HFF-Myc (cell line): ENCODE results near the gene CA11.

Experiments used
- DNase-seq: peaks from one replicate; pipeline ENCODE4 v3.0.0-alpha.2; 2011; ENCODE audit warnings: low read depth; ENCODE audit errors: extremely low read depth
- H3K4me3 ChIP-seq: replicated peaks from 2 replicates; pipeline ENCODE4 v1.5.1; 2011; ENCODE audit warnings: low read depth, mild to moderate bottlenecking, control low read depth, low read length
- TF ChIP-seq, protein P1 (sequence below): IDR thresholded peaks from 2 replicates; pipeline ENCODE4 v1.5.1; 2012; ENCODE audit warnings: mild to moderate bottlenecking, low read depth, low read length, control low read depth; ENCODE audit errors: missing control alignments

The CA11 gene

DNA sequence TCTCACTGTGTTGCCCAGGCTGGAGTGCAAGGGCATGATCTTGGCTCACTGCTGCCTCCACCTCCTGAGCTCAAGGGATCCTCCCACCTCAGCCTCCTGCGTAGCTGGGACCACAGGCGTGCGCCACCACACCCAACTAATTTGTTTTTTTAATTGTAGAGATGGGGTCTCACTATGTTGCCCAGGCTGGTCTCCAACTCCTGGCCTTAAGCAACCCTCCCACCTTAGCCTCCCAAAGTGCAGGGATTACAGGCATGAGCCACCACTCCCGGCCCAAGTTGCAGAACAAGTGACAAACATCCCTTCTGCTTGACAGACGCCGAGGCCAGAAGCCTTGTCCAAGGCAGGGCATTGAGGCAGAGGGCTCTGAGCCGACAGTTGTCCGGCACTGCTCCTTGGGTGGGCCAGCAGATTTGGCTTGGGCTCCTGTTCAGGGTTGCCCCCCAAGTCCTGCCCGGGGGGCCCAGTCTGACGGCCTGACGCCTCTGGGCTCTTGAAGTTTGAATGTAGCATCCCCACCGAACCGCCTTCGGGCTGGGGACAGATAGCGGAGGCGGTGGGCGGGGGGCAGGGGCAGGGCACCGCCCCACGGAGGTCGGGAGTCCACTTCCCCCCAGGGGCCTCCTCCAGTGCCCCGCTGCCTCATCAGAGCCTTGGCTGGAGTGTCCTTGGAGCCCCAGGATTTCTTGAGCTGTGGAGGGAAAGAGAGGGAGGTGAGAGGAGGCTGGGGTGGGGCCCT lies 45.1 kb downstream of the CA11 start:
- TF ChIP-seq, protein P1, sequence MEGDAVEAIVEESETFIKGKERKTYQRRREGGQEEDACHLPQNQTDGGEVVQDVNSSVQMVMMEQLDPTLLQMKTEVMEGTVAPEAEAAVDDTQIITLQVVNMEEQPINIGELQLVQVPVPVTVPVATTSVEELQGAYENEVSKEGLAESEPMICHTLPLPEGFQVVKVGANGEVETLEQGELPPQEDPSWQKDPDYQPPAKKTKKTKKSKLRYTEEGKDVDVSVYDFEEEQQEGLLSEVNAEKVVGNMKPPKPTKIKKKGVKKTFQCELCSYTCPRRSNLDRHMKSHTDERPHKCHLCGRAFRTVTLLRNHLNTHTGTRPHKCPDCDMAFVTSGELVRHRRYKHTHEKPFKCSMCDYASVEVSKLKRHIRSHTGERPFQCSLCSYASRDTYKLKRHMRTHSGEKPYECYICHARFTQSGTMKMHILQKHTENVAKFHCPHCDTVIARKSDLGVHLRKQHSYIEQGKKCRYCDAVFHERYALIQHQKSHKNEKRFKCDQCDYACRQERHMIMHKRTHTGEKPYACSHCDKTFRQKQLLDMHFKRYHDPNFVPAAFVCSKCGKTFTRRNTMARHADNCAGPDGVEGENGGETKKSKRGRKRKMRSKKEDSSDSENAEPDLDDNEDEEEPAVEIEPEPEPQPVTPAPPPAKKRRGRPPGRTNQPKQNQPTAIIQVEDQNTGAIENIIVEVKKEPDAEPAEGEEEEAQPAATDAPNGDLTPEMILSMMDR, result no peak
- no peak overlapping the region for H3K4me3 ChIP-seq
- DNase-seq, result no peak

DNA sequence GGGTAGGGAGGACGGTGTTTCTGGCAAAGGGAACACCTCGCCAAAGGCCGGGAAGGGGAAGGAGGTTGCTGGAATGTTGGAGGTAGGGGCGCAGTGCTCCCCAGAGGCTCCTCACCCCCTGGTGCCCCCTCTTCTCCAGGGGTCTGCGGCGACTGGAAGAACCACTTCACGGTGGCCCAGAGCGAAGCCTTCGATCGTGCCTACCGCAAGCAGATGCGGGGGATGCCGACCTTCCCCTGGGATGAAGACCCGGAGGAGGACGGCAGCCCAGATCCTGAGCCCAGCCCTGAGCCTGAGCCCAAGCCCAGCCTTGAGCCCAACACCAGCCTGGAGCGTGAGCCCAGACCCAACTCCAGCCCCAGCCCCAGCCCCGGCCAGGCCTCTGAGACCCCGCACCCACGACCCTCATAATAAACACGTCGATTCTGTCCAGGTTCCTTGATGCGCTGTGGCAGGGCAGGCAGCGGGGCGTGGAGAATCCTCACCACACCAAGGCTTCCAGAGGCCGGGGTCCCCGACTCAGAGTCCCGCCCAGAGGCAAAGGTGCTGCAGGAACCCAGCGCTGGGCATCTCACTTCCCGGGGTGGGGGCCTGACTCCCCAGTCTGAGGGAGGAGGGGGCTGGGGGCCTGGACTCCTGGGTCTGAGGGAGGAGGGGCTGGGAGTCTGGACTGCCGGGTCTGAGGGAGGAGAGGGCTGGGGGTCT lies 46.8 kb downstream of the CA11 start:
- TF ChIP-seq, protein P1, result no peak
- no peak for DNase-seq
- H3K4me3 ChIP-seq, result no peak overlapping the region

DNA sequence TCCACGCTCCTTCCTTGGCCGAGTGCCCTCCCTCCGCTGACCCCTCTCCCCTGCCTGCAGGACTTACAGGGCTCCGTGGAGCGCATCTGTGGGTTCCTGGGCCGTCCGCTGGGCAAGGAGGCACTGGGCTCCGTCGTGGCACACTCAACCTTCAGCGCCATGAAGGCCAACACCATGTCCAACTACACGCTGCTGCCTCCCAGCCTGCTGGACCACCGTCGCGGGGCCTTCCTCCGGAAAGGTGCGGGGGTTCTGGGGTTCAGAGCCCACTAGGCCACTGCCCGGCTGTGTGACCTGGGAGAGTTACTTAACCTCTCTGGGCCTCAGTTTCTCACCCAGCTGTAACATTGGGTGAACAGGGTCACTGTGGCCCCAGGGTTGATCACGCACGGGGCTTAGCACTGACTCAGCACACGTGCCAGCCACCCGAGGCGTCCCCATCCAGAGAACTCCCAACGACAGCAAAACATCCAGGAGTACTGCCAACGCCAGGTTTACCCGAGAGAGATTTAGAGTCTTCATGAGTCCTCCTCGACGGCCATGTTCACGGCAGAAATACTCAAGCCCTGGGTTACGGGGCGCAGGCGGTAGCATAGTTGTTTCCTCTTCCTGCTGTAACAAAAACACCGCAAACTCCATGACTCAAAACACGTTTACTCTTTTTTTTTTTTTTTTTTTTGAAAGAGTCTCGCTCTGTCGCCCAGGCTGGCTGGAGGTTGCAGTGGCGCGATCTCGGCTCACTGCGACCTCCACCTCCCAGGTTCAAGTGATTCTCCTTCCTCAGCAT lies 49.1 kb downstream of the CA11 start:
- DNase-seq, result no peak
- no peak overlapping the region for H3K4me3 ChIP-seq
- TF ChIP-seq, protein P1, result no peak

DNA sequence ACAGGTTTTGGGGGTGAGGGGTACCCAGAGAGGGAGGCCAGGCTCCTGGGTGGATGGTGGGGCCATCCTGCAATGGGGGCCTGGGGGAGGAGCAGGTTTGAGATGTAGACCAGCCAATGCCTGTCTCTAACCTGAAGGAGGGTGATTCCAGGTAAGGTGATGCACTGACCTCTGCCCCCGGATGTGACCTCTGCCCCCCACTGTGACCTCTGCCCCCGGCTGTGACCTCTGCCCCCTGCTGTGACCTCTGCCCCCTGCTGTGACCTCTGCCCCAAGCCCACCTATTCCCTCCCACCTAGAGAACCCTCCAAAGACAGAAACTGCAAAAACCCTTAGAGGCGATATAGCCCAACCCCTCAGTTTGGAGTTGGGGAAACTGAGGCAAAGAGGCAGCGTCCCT lies 49.8 kb downstream of the CA11 start:
- no peak overlapping the region for H3K4me3 ChIP-seq
- TF ChIP-seq, protein P1, result no peak
- no peak for DNase-seq

DNA sequence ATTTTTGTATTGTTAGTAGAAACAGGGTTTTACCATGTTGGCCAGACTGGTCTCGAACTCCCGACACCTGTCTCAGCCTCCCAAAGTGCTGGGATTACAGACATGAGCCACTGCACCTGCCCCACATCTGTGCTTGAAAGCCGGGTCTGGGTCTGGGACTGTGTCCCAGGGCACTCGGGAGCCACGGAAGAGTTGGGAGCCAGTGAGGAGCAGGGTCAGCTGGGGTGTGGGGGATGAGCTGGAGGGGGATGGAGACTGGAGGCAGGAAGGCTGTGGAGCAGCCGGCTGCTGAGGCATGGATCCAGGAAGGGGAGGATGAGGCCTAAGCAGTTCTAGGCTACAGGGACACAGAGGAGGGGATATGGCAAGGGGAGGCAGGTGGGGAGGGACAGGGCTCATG lies 50.2 kb downstream of the CA11 start:
- no peak for DNase-seq
- no peak overlapping the region for H3K4me3 ChIP-seq
- TF ChIP-seq, protein P1, result no peak

DNA sequence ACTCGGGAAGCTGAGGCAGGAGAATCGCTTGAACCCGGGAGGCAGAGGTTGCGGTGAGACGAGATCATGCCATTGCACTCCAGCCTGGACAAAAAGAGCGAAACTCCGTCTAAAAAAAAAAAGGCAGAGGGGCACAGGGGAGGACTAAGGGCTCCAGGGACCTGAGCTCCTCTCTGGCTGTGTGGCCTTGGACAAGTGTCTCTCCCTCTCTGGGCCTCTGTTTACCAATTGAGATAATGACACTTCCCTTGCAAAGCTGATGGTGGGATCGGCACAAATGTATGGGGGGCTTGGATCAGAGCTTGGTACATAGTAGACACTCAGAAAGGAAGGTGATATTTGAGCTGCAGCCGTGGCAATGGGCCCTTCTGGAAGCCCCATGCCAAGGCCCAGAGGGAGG lies 50.8 kb downstream of the CA11 start:
- DNase-seq, result no peak
- TF ChIP-seq, protein P1, result no peak
- H3K4me3 ChIP-seq, result no peak overlapping the region
